Activated gamma-delta T cell treated with Interleukin-2 at 50 U/mL for 16 hours (primary cell): ENCODE results near the gene CDC42BPA.
A peak's percentile ranks its signal among the peaks of the same experiment; 100 is the strongest.

Experiments used
- DNase-seq: peaks from one replicate; pipeline ENCODE4 v3.0.0-alpha.2; 2020

Gene CDC42BPA

DNA sequence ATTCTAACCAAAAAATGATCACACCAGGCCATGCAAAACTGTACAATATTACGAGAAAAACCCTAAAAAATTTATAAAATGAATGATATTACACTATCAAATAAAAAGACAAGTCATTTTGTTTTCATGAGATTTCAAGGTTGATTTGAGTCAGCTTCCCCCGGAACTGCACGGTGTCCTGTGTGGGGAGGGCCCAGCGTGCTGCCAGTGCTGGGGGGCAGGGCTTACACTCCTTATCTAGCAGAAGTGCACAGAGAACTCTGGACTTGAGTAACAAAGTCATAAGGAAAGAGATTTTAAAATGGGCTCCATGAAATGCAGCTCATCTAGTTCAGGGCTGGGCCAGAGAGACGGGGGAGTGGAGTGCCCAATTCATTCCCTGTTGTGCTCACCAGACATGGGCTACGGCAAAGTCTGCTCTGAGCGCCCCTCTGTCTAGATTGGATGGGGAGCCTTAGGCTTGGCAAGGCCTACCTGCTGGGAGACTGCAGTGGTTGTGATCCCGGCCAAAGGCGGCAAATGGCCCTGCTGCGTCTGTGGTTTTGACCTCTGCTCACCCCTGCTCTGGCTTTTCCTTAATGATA lies 328.1 kb downstream of the CDC42BPA start:
- peak; percentile 40 for DNase-seq

GRCh38 chr1:226989085-226989920 lies 329.0 kb downstream of the CDC42BPA start:
- no peak for DNase-seq

DNA sequence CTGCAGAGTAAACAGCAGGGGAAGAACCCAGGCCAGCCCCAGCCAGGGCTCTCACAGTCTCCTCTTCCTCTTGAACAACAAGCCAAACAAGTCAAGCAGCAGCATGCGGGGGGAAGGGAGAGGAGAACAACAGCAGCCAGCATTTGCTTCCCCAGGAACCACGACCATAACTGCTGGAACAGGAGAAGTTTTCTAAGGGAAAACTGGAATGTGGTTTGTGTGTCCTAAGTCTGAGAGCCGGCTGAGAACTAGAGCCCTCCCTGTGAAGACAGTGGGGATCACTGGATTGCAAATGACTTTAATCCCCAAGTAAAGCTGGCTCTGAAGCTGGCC lies 330.0 kb downstream of the CDC42BPA start:
- no peak for DNase-seq

- no peak for DNase-seq
Measured at GRCh38 chr1:226987623-226988333, 330.5 kb downstream of the CDC42BPA start.

DNA sequence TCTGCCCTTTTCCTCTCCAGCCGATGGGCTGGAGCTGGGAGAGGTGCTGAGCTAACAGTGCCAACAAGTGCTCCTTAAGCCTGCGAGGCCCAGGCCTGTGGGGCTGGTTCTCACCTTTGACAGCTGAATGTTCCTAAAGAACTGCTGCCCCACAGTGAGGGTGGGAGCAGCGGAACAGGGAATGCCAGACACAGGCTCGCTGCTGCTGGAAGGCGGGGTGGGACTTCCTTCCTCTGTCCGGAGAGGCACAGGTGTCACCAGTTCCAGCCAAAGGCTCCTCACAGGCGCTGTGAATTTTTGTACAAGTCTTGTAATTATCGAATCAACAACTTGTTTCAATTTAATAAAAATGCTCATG lies 331.1 kb downstream of the CDC42BPA start:
- DNase-seq = no peak

- no peak for DNase-seq
Measured at GRCh38 chr1:226986496-226987178, 331.7 kb downstream of the CDC42BPA start.

DNA sequence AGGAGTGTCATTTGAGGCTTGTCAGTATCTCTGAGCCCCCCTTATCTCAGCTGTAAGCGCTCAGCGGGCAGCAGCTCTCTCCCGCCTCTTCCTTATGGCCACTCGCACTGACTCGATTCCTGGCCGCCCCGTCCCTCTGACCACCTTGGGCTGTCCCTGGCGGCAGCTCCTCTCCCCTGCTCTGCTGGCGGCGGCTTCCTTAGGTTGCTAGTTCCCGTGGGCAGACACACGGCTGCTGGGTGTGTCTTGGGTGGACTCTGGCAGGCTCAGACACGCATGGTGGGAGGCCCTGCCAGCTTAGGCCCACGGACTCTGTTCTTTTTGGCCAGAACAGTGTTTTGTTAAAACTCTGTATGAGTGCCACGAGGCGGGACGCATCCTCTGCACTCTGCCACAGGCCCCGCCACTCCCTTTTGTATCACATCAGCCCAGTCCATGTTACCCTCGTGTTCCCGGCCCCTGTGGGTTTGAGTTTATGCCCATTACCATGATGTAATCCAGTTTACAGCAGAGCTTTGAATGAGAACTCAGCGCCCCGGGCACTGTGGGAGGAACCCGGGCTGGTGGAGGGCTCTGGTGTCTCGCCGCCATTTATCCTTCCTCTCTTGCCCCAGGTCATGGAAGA lies 332.3 kb downstream of the CDC42BPA start:
- DNase-seq = no peak

- DNase-seq = no peak
Measured at GRCh38 chr1:226985239-226985838, 333.0 kb downstream of the CDC42BPA start.

- DNase-seq = no peak
Measured at GRCh38 chr1:226984521-226985238, 333.6 kb downstream of the CDC42BPA start.

- no peak for DNase-seq
Measured at GRCh38 chr1:226983992-226984364, 334.3 kb downstream of the CDC42BPA start.

DNA sequence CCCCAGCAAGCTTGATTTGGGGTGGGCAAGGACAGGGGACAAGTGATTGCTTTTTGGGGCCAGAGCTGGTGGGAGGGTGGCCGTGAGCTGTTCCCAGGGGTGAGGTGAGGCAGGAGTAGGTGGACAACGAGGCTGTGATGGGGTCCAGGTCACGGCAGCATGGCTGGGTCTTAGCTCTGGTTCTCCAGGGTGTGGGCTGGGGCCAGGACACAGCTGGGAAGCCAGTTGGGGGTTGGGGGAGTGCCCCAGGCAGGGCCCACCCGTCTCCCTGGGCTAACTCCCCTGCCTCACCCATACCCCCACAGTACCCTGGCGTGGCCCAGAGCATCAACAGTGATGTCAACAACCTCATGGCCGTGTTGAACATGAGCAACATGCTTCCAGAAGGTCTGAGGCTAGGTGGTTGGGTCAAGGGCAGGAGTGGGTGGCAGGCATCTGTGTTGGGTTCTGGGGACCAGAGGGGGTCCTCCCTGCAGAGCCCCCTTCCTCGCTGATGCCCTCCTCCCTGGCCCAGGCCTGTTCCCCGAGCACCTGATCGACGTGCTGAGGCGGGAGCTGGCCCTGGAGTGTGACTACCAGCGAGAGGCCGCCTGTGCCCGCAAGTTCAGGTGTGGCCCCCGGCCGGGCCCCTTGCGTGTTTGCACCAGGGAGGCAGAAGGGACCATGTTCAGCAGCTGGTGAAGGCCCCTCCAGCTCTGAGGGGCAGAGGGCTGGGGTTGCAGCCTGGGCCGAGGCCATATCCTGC lies 334.9 kb downstream of the CDC42BPA start:
- no peak for DNase-seq

DNA sequence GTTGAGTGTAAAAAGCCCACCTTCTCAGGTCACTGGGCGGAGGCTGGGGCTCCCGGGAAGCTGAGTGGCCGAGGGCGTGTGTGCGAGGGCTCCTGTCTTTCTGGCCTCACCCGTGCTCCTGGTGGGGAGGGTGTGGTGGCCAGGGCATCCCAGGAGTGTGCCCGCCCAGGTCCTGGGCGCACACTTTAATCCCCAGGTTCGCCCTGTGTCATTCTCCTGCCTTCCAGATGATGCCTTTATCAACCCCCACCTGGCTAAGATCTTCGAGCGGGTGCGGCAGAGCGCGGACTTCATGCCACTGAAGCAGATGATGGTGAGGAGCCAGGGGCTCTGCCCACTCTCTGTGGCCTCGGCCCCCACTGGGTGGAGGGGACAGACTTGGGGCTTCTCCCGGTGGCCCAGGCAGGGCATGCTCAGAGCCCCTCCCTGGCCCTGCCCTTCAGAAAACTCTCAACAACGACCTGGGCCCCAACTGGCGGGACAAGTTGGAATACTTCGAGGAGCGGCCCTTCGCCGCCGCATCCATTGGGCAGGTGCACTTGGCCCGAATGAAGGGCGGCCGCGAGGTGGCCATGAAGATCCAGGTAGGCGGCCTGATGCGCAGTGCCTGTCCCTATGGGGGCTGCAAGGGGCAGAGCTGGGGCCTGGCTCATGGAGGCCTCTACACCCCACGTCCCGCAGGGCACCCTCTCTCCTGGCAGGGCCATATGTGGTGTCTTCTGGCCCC lies 335.7 kb downstream of the CDC42BPA start:
- DNase-seq = no peak

- DNase-seq = no peak
Measured at GRCh38 chr1:226981838-226982237, 336.5 kb downstream of the CDC42BPA start.

DNA sequence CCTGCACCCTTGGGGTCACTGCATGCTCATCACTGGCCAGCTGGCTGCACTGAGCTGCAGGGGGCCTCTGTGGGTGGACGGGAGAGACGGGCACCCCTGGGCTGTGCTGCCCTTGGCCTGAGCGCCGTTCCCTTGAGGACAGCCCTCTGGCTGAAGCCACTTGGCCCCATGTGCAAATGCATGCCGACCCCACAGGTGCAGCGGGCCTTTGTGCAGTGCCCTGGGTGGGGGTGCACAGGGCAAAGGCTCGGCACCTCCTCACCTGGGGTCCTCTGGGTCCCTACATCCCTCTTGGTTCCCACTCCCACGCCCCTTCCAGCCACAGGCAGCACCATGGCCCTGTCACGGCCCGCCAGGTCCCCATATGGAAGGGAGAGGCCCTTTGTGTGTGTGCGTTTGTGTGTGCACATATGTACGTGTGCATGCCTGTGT lies 336.9 kb downstream of the CDC42BPA start:
- no peak for DNase-seq

GRCh38 chr1:226980565-226981385 lies 337.5 kb downstream of the CDC42BPA start:
- DNase-seq = no peak

DNA sequence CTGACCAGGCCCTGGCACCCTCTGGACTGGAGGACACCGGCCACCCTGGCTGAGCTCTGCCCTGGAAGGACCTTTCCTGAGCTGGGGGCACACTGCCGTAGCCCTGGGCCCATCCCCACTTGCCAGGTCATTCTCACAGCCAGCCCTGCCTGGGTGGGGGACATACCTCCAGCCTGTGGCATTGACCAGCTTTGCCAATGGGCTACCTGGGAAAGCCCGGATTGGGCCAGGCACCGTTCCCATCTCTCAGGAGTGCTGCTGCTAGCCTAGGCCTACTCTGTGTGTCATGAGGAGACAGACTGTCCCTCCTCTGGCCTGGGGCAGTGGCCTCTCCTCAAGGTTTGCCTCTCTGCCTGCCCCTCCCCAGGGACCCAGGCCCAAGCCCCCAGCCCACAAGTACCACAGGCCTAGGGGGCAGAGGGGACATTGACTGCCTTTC lies 338.2 kb downstream of the CDC42BPA start:
- no peak for DNase-seq

DNA sequence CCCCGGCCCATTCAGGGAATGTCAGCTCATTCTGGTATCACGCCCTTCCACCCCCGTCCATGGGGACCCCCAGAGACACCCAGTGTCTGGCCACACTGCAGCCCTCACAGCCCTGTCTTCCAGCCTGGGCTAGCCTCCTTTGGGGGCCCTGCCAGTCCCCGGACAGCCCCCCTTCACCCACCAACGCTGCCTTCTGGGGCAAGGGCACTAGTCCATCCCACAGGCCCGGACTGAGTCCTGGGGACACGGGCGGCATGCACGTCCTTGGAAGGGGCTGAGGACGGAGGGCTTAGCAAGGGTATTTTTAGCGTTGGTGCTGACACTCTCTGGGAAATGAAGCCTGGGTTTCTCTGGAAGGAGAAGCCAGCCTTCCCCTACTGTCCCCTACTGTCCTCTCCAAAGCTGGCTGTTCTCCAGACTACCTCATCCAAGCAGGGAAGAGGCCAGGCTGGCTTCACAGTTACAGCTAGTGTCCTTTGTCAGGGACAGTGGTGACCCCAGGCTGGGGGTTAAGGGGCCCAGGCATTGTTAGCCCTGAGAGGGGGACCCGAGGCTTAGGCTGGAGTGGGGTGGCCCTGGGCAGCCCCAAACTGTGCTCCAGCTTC lies 338.7 kb downstream of the CDC42BPA start:
- no peak for DNase-seq

GRCh38 chr1:226979115-226979516 lies 339.2 kb downstream of the CDC42BPA start:
- DNase-seq = no peak
